ENCODE measurements around the gene TMEM175. TPM values are rescaled to one million over a fixed set of nuclear protein-coding genes. Genes with fewer than 3 reads are reported as not detected.

Gene TMEM175
- total and polyA plus RNA-seq, 2 of the 13 experiments (the other 11 are each of a cell fraction or from before 2014, with no cell fraction given), result 5.1 to 9.9 TPM

GRCh38 chr4:992297-993110, 60.2 kb downstream of the TMEM175 start (continued):
- TF ChIP-seq PRDM15 (CRISPR knock-in tag; IDR thresholded peaks at IDR 0.05) (no peak), ETV6 (CRISPR knock-in tag; conservative IDR thresholded peaks at IDR 0.05) (no peak; the same call in 1 of the 2 replicates), ATF7 (IDR thresholded peaks at IDR 0.05) (no peak), ATF7 (CRISPR knock-in tag; IDR thresholded peaks at IDR 0.05) (no peak), ZNF180 (CRISPR knock-in tag; IDR thresholded peaks at IDR 0.05; ENCODE audit: borderline replicate concordance, low read depth) (no peak), TOPORS (CRISPR knock-in tag; IDR thresholded peaks at IDR 0.05) (no peak), TAF15 (IDR thresholded peaks at IDR 0.05; ENCODE audit: low read depth, low read length, poor library complexity, severe bottlenecking) (peak; percentile 1), U2AF2 (IDR thresholded peaks at IDR 0.05; ENCODE audit: low read depth, low read length) (0 out of 2 replicates have a peak, but pooled peaks have one; percentile 10), ZNF33B (CRISPR knock-in tag; IDR thresholded peaks at IDR 0.05) (no peak), TRIM24 (CRISPR knock-in tag; IDR thresholded peaks at IDR 0.05) (0 out of 2 replicates have a peak, but pooled peaks have one; percentile 14), GATA4 (IDR thresholded peaks at IDR 0.05; ENCODE audit: borderline replicate concordance, low read depth) (peak; percentile 60; the same call in 1 of the 2 replicates), KDM6A (CRISPR knock-in tag; IDR thresholded peaks at IDR 0.05; ENCODE audit: low read depth) (peak; percentile 63; the same call in 1 of the 2 replicates), PREB (CRISPR knock-in tag; IDR thresholded peaks at IDR 0.05) (no peak), KDM3A (CRISPR knock-in tag; IDR thresholded peaks at IDR 0.05; ENCODE audit: low read depth) (0 out of 2 replicates have a peak, but pooled peaks have one; percentile 42), ZNF749 (CRISPR knock-in tag; IDR thresholded peaks at IDR 0.05; ENCODE audit: borderline replicate concordance) (peak; percentile 55; the same call in 1 of the 2 replicates), ZNF639 (CRISPR knock-in tag; conservative IDR thresholded peaks at IDR 0.05) (peak; percentile 92), CENPT (CRISPR knock-in tag; IDR thresholded peaks at IDR 0.05; ENCODE audit: low read depth) (no peak), ZNF543 (CRISPR knock-in tag; IDR thresholded peaks at IDR 0.05) (no peak; the same call in 1 of the 2 replicates)
- TF ChIP-seq, protein P1, sequence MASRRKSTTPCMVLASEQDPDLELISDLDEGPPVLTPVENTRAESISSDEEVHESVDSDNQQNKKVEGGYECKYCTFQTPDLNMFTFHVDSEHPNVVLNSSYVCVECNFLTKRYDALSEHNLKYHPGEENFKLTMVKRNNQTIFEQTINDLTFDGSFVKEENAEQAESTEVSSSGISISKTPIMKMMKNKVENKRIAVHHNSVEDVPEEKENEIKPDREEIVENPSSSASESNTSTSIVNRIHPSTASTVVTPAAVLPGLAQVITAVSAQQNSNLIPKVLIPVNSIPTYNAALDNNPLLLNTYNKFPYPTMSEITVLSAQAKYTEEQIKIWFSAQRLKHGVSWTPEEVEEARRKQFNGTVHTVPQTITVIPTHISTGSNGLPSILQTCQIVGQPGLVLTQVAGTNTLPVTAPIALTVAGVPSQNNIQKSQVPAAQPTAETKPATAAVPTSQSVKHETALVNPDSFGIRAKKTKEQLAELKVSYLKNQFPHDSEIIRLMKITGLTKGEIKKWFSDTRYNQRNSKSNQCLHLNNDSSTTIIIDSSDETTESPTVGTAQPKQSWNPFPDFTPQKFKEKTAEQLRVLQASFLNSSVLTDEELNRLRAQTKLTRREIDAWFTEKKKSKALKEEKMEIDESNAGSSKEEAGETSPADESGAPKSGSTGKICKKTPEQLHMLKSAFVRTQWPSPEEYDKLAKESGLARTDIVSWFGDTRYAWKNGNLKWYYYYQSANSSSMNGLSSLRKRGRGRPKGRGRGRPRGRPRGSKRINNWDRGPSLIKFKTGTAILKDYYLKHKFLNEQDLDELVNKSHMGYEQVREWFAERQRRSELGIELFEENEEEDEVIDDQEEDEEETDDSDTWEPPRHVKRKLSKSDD (CRISPR knock-in tag; IDR thresholded peaks at IDR 0.05; ENCODE audit: low read depth), result 0 out of 2 replicates have a peak, but pooled peaks have one; percentile 42
- TF ChIP-seq, protein P2, sequence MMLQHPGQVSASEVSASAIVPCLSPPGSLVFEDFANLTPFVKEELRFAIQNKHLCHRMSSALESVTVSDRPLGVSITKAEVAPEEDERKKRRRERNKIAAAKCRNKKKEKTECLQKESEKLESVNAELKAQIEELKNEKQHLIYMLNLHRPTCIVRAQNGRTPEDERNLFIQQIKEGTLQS (CRISPR knock-in tag; IDR thresholded peaks at IDR 0.05), result 0 out of 2 replicates have a peak, but pooled peaks have one; percentile 6

Measured in HepG2 (cell line).